AG10803 (cell line): Measurements from ENCODE around the gene UBASH3B.

ENCODE experiments used
- DNase-seq: peaks from one replicate; pipeline ENCODE4 v3.0.0; 2010; ENCODE audit warnings: low read depth
- H3K4me3 ChIP-seq: 2 replicates; pipeline ENCODE4 v1.5.1; 2011; ENCODE audit warnings: mild to moderate bottlenecking, low read length, control low read depth
- TF ChIP-seq, protein P1 (sequence below): conservative IDR thresholded peaks from 2 replicates; pipeline ENCODE4 v1.5.1; 2011; ENCODE audit warnings: mild to moderate bottlenecking, low read length, control low read depth, inconsistent platforms

UBASH3B gene

DNA sequence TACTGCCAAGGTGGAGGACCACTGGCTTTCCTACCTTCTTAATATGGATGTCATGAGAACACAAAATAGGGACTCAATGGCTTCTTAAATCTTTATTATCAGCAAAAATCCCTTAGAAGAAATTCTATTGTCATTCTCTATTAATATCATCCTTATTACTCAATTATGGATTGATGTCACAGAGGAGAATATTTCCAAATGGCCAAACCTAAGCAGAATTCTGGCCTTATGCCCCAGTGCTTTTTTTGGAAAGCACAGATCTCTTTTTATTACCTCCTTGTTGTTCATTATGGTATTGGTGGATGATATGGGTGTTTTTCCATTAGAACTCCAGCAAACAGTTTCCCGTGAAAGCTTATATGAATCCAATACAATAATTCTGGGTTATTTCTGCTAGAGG is 192.7 kb downstream of the UBASH3B start:
- DNase-seq, result no peak
- H3K4me3 ChIP-seq, result no peak overlapping the region
- TF ChIP-seq, protein P1, sequence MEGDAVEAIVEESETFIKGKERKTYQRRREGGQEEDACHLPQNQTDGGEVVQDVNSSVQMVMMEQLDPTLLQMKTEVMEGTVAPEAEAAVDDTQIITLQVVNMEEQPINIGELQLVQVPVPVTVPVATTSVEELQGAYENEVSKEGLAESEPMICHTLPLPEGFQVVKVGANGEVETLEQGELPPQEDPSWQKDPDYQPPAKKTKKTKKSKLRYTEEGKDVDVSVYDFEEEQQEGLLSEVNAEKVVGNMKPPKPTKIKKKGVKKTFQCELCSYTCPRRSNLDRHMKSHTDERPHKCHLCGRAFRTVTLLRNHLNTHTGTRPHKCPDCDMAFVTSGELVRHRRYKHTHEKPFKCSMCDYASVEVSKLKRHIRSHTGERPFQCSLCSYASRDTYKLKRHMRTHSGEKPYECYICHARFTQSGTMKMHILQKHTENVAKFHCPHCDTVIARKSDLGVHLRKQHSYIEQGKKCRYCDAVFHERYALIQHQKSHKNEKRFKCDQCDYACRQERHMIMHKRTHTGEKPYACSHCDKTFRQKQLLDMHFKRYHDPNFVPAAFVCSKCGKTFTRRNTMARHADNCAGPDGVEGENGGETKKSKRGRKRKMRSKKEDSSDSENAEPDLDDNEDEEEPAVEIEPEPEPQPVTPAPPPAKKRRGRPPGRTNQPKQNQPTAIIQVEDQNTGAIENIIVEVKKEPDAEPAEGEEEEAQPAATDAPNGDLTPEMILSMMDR, result no peak

DNA sequence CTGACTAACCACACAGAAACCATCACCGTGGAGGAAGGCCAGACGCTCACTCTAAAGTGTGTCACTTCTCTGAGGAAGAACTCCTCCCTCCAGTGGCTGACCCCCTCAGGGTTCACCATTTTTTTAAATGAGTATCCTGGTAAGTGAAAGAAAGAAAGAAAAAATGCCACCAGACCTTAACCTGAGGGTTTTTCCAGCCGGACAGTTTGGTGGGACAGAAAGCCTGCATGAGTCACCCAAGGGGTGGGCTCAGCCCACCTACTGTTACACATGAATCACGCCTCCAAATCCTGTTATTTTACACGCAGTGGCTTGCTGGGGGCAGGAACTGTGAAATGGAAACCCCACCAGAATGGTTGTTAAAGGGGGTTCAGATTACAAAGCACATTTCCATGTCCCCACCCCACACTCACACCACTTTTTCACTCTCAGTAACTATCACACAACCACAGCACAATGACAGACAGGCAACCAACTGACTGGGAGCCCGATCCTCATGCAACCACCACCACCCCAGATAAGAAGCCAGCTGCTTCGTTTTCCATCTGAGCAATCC is 194.6 kb downstream of the UBASH3B start:
- no peak overlapping the region for H3K4me3 ChIP-seq
- TF ChIP-seq, protein P1, result no peak
- no peak for DNase-seq

DNA sequence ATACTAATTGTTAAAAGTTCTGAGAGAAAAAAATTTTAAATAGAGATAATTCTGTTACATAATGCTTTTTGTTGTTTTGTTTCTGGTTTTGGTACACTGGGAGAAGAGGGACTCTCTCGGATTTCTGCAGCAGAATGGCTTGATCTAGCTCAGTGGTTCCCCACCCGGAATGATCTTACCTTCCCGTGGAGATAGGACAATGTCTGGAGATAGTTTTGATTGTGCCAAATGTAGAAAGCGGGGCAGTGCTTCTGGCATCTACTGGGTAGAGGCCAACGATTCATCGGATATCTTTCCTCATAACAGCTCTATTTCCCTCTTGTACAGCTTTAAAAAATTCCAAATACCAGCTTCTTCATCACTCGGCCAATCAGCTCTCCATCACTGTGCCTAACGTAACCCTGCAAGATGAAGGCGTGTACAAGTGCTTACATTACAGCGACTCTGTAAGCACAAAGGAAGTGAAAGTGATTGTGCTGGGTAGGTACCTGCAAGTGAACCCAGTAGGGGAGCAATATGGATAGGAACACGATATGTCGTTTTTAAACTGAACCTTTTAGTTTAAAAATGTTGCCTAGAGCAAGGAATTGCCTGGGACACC is 195.9 kb downstream of the UBASH3B start:
- TF ChIP-seq, protein P1, result no peak
- no peak for DNase-seq
- no peak overlapping the region for H3K4me3 ChIP-seq

DNA sequence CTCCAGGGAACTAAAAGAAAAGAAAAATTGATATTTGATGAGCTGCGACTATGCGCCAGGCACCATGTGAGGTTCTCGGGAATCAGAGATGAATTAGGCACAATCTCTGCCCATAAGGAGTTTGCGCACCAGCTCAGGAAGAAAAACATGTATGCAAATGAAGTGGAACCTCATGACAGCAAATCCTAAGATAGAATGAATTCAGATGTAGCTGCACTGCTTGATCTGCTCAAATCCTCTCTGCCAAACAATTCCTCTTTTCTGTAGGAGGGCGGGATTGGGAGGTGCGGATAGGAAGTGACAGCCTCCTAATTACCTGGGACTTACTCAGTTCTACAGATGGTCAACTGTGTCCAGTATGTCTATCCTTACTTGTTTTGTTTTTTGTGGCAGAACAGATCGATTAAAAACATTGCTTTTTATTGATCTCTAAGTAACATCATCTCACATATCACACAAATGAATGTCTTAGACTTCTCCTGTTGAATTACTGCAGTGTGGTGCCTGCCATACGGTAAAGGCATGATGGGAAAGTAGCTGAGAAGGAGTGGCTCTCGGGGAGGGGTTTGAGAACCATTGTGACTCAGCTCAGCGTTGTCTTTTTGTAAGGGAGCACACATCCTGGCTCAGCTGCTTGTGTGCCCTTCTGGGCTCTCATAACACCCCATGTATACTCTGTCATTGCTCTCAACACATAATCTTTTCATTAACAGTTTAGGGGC is 196.7 kb downstream of the UBASH3B start:
- TF ChIP-seq, protein P1, result no peak
- peak; percentile 32 for DNase-seq
- H3K4me3 ChIP-seq, result no peak overlapping the region

DNA sequence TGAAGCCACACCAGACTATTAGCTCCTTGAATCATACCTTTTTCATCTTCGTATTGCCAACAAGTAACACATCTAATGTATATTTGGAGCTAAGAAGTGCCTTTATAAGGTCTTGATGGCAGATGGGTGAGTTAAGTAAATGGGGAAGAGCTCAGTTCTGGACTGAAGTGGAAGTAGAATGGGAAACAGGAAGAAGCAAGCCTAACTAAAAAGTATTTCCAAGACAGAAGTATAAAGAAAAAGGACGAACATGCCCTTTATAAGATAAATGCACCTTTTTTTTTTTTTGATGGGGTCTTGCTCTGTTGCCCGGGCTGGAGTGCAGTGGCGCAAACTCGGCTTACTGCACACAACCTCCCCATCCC is 197.3 kb downstream of the UBASH3B start:
- no peak for DNase-seq
- TF ChIP-seq, protein P1, result no peak
- no peak overlapping the region for H3K4me3 ChIP-seq

DNA sequence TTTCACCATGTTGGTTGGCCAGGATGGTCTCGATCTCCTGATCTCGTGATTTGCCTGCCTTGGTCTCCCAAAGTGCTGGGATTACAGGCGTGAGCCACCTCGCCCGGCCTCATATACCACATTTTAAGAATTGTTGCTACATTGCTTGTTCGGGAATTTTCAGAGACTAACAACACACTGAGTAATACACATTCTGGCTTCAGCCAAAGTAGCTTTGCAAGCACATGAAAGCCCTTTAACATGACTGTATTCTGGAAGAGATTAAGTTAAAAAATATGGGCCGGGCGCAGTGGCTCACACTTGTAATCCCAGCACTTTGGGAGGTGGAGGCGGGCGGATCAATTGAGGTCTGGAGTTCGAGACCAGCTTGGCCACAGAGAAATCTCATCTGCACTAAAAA is 197.7 kb downstream of the UBASH3B start:
- H3K4me3 ChIP-seq, result no peak overlapping the region
- TF ChIP-seq, protein P1, result no peak
- peak; percentile 8 for DNase-seq

DNA sequence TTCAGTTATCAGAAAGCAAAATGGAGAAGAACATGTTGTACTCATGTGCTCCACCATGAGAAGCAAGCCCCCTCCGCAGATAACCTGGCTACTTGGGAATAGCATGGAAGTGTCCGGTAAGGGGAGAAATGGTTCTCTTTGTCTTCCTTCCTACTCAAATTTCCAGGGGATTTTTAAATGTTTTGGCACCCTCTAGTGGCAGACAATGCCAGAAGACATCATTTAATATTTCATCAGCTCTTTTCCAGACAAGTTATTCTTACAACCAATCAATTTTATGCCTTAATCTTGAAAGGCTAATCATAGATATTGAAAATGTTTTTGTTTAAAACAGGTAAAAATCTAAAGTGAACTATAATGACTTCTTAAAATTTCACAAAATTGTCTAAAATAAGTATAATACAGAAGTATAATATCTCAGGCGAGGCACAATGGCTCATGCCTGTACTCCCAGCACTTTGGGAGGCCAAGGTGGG is 198.5 kb downstream of the UBASH3B start:
- no peak overlapping the region for H3K4me3 ChIP-seq
- TF ChIP-seq, protein P1, result peak; percentile 72
- peak; percentile 80 for DNase-seq
